ENCODE measurements around the gene ANKRD2. TPM values are rescaled to one million over a fixed set of nuclear protein-coding genes. Genes with fewer than 3 reads are reported as not detected.

Gene ANKRD2
- total RNA-seq, 4 donors from 2014 or later: 2.7 TPM; not detected in 3

DNA sequence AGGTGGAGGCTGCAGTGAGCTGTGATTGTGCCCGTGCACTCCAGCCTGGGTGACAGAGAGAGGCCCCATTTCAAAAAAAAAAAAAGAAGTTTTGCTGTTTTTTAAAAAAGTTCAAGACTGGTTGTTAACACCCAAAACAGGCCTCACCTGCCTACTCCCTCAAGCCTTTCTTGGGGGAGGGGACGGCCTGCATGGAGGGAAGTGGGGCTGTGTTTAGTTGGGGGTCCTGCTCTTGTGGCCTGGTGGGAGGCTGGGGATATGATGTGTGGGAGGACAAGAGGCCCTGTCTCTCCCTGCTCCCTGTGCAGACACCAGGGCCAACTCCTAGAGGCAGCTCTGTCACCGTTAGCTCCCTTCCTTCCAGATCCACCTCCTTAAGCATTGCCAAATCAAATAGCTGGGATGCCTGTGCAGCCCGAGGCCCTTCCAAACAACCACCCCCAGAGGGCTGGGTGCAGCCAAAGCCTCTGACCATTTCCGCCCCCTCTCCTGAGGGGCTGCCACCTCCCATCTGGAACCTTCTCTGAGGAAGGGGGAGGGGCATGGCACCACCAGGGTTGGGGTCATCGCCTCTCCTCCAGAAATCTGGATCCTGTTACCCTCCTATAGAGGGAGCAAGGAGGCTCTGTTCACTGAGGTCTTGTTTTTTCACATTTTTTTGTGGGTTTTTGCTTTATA is 32.9 kb upstream of the ANKRD2 start:
- ATAC-seq (ENCODE audit: low FRiP score): peak; percentile 40

GRCh38 chr10:97540669-97541500 is 31.7 kb upstream of the ANKRD2 start:
- no peak for TF ChIP-seq CTCF (IDR thresholded peaks at IDR 0.05)
- ATAC-seq (ENCODE audit: low FRiP score): peak; percentile 6
- DNase-seq (ENCODE audit: low spot score): no peak

More for the DNA sequence above, 32.9 kb upstream of the ANKRD2 start:
- DNase-seq (ENCODE audit: low spot score): no peak
- TF ChIP-seq CTCF (IDR thresholded peaks at IDR 0.05): no peak

- peak; percentile 72 for ATAC-seq (ENCODE audit: low FRiP score)
- peak; percentile 69 for DNase-seq (ENCODE audit: low spot score)
- TF ChIP-seq CTCF (IDR thresholded peaks at IDR 0.05): no peak
Observed at GRCh38 chr10:97542169-97543024, 30.2 kb upstream of the ANKRD2 start.

DNA sequence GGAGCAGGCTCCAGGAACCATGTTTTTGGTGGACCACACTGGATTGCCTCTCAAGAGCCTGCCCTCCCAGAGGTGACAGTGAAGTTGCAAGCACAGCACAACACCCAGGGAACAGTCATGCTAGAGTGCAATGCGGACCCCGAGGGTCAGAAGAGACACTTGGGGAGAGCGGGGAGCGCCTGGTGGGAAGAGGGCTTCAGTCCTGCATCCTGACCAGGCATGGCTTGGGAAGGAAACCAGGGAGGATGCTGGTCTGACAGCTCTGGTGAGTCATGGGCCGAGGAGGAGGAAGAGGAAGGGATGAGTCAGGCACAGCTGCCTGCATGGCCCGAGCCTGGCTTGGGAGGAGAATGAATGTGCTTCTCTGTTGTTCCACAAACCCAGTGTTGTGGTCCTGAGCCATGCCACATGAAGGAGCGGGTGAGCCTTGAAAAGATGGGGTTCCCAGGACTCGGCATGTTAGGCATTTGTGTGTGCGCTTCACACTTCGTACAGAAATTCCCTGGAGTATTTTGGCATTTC is 29.5 kb upstream of the ANKRD2 start:
- TF ChIP-seq CTCF (IDR thresholded peaks at IDR 0.05): no peak
- peak; percentile 66 for DNase-seq (ENCODE audit: low spot score)
- peak; percentile 80 for ATAC-seq (ENCODE audit: low FRiP score)

DNA sequence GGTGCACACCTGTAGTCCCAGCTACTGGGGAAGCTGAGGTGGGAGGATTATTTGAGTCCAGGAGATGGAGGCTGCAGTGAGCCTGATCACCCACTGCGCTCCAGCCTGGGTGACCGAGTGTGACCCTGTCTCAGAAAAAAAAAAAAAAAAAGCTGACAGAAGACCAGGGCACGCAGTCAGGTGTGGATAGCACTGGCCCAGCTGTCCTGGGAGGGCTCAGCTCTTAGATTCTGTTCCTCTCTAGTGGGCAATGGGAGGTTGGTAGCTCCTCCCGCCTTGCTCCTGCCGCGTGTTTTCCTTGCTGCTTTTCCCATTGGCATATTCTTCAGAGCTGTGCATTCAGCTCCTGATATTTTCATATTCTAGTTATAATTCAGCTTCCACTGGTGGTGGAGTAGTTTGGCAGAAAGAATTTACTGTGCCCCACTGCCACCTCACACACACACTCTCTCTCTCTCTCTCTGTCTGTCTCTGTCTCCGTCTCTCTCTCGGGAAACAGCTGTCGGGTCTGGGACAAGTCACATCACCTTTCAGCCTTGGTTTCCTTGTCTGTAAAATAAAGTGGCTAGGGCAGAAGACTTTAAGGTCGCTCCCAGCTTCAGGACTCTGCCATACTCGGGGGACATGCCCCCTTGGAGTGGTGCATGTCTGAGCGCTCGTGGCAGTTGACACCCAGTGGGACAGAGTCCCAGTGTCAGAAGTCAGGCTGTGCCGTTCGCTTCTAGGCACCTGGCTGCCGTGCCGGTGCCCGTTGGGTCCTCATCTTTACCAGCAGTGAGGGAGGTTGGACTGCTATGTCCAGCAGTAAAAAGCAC is 25.9 kb upstream of the ANKRD2 start:
- DNase-seq (ENCODE audit: low spot score): no peak

More for the DNA sequence above, 25.9 kb upstream of the ANKRD2 start:
- no peak for ATAC-seq (ENCODE audit: low FRiP score)
- TF ChIP-seq CTCF (IDR thresholded peaks at IDR 0.05): no peak
